HG03159 (cell line): ENCODE results near the gene CCDC51.

ENCODE experiments used
- ATAC-seq: cut with Tn5 transposase; IDR thresholded peaks from one replicate; pipeline ENCODE4 v1.9.1; 2021; ENCODE audit warnings: mild to moderate bottlenecking, moderate library complexity; ENCODE audit not compliant: unreplicated experiment

The CCDC51 gene

GRCh38 chr3:48435223-48435595 is 4.7 kb downstream of the CCDC51 start:
- no peak for ATAC-seq

DNA sequence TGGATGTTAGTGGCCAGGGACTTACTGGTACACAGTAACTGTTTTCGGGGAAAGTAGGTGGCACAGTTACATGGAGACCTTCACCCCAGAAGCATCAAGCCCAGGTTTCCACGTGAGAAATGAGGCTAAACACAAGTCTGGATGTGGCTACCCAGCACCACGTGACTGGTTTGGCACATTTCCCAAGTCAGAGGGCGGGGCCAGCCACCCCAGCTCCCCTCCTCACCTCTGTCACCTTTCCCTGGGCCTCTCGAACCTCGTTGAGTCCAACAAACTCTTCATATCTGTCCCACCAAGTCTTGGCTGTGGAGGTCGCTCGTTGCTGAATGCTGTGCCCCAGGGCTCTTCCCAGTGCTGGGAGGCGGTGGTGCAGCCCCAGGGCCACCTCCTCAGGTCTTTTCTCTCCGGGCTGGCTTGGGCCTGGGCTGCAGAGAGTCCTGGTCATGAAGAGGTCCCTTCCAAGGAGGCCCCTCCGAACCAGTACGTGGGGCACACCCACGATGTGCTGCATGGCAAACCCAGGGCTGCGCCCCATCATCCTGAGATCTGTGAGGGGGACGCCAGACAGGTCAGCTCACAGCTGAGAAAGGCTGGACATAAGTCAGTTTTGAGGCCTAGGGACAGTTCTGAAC is 5.2 kb downstream of the CCDC51 start:
- ATAC-seq: no peak

- no peak for ATAC-seq
These were observed 6.3 kb downstream of the CCDC51 start for GRCh38 chr3:48433472-48434118.

- no peak for ATAC-seq
These were observed 7.2 kb downstream of the CCDC51 start for GRCh38 chr3:48432411-48433371.

GRCh38 chr3:48431224-48432029 is 8.5 kb downstream of the CCDC51 start:
- ATAC-seq: no peak

DNA sequence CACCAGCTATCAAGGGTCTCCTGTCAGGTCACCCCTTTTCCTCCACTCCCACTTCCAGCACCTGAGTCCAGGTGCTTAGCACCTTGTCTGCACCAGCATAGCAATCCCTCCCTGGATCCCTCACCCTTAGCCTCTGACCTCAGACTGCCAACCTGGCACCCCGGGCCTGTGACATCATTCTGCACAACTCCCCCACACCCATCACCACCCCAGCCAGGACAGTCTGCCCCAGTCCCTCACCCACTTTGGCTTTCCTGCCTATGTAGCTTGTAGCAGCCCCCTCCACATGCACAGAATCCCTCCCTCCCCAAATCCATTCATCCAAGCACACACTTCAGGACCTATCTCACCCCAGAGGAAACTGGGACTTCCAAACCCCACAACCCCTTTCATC is 9.2 kb downstream of the CCDC51 start:
- no peak for ATAC-seq

GRCh38 chr3:48429960-48430707 is 9.8 kb downstream of the CCDC51 start, which contains the start of gene PLXNB1:
Gene PLXNB1, minus strand, starts transcription at chr3:48430086. Its CDS starts 5,475 bp downstream, at chr3:48424611.
- ATAC-seq: no peak

DNA sequence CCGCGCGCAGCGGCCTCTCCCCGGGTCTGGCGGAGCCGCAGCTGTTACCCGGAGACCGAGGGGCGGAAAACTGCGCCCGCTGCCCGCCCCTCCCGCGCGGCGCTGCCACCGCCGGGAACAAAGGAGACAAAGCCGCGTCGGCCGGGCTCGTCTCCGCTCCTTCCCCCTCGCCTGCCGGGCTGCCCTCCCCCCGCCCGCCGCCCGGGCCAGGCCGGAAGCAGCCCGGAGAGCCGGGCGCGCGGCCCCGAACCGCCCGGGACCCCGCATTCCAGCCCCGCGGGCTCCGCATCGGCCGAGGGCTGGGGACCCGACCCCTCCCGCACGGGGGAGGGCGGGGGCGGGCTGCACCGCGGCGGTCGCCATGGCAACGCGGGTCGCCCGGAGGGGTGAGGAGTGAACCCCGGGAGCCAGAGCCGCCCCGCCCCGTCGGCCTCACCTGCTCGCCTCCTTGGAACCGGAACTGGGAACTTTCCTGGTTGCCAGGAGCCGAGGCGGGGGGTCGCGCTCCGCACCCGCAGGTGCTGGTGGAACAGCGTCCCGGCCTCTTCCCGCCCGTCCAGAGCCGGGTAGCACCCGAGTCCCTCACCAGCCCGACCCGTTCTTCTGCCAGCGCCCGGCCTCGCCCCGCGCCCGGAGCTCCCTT is 10.5 kb downstream of the CCDC51 start:
- ATAC-seq: peak; percentile 45

DNA sequence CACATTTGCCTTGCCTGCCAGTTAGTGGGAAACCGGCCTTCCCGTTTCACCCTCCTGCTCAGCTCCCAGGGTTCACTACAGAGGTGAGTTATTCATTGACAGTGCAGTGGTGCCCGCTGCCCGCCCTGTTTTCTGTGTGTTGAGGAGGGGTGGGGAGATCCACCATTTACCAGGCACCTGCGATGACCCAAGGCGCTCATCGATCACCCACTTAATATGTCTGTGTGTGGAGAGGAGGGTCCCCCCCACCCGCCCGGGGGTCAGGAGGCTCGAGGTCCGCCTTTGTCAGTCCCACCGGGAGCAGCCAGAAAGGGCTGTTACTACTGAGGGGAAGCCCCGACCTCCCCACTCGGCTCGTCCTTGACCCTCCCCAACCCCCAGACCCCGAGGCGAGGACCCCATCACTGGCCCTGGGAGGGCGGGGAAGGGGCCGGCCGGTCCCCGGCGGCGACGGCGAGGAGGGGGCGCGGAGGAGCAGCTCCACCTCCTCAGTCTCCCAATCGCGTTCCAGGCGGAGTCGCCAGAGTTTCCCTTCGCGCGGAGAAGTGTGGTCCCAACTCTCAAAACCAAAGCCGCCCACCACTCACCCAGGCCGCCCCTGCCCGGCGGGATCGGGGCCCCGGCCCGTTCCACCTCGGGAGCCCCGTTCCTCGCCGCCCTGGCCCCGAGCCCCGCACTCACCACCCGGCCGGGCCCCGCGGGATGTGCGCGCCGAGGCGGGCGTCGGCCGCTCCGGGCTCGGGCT is 11.2 kb downstream of the CCDC51 start:
- peak; percentile 31 for ATAC-seq

- no peak for ATAC-seq
These were observed 11.8 kb downstream of the CCDC51 start for GRCh38 chr3:48428088-48428571.

GRCh38 chr3:48427630-48427962 is 12.3 kb downstream of the CCDC51 start:
- ATAC-seq: no peak

DNA sequence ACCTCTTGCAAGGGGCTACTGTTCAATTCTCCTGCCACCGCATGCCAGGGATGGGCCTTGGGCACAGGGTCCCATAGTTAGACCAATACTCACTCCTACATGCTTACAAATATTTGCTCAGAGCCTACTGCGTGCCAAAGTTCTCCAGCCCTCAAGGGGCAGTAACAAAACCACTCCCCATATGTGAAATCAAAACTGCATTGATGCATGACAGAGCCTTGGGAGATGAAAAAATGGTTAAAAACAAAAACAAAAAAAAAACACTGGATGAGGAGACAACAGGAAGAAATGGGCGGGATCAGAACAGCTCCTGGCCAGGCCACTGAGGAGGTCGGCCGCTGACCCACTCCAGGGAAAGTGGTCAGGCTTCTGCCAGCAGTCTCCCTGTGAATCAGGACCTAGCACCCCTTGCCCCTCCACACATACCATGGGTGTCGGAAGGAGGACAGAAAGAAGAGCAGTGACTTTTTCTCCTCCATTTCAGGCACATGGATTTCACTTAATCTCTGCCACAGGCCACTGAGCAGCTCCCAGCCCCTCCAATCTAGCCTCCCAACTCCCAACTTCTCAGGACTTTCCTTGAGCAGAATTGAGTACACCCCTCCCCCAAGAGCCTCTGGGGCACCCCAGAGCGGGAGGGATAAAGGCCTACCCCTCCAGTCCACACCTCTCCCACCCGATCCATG is 12.8 kb downstream of the CCDC51 start:
- ATAC-seq: no peak

GRCh38 chr3:48426401-48426909 is 13.5 kb downstream of the CCDC51 start:
- ATAC-seq: no peak

- ATAC-seq: no peak
These were observed 14.6 kb downstream of the CCDC51 start for GRCh38 chr3:48425281-48425812.

GRCh38 chr3:48423883-48424695 is 15.8 kb downstream of the CCDC51 start:
- ATAC-seq: no peak

- no peak for ATAC-seq
These were observed 16.6 kb downstream of the CCDC51 start for GRCh38 chr3:48423241-48423882.
